ENCODE results near the gene SMAD7.
A peak's percentile ranks its signal among the peaks of the same experiment; 100 is the strongest.

The SMAD7 gene

GRCh38 chr18:48900469-48900868 is 50.3 kb downstream of the SMAD7 start:
- no peak for DNase-seq (ENCODE audit: extremely low read depth, insufficient read length)
- Histone ChIP-seq H3K36me3 (ENCODE audit: control insufficient read depth, insufficient read depth, low read length) (no peaks in the 10 kb centered on the region), H3K4me3 (replicated peaks; ENCODE audit: low read depth, low read length) (no peak overlapping the region), H3K27me3 (replicated peaks; ENCODE audit: control insufficient read depth, insufficient read depth, low read length) (no peaks in the 10 kb centered on the region)
- TF ChIP-seq CTCF (IDR thresholded peaks at IDR 0.05; ENCODE audit: insufficient read depth, low read length, poor library complexity, severe bottlenecking) = no peak

- DNase-seq (ENCODE audit: extremely low read depth, insufficient read length) = no peak
- Histone ChIP-seq H3K36me3 (ENCODE audit: control insufficient read depth, insufficient read depth, low read length) (no peaks in the 10 kb centered on the region), H3K27me3 (replicated peaks; ENCODE audit: control insufficient read depth, insufficient read depth, low read length) (no peaks in the 10 kb centered on the region), H3K4me3 (replicated peaks; ENCODE audit: low read depth, low read length) (no peak overlapping the region)
- no peak for TF ChIP-seq CTCF (IDR thresholded peaks at IDR 0.05; ENCODE audit: insufficient read depth, low read length, poor library complexity, severe bottlenecking)
Observed at GRCh38 chr18:48899558-48900174, 51.1 kb downstream of the SMAD7 start.

GRCh38 chr18:48898521-48898920 is 52.2 kb downstream of the SMAD7 start:
- Histone ChIP-seq H3K36me3 (ENCODE audit: control insufficient read depth, insufficient read depth, low read length) (no peaks in the 10 kb centered on the region), H3K4me3 (replicated peaks; ENCODE audit: low read depth, low read length) (no peak overlapping the region), H3K27me3 (replicated peaks; ENCODE audit: control insufficient read depth, insufficient read depth, low read length) (no peaks in the 10 kb centered on the region)
- DNase-seq (ENCODE audit: extremely low read depth, insufficient read length) = no peak
- no peak for TF ChIP-seq CTCF (IDR thresholded peaks at IDR 0.05; ENCODE audit: insufficient read depth, low read length, poor library complexity, severe bottlenecking)

- H3K27me3 ChIP-seq (replicated peaks; ENCODE audit: control insufficient read depth, insufficient read depth, low read length) = no peaks in the 10 kb centered on the region
- DNase-seq (ENCODE audit: extremely low read depth, insufficient read length) = no peak
- no peaks in the 10 kb centered on the region for H3K36me3 ChIP-seq (ENCODE audit: control insufficient read depth, insufficient read depth, low read length)
- TF ChIP-seq CTCF (IDR thresholded peaks at IDR 0.05; ENCODE audit: insufficient read depth, low read length, poor library complexity, severe bottlenecking) = no peak
- no peak overlapping the region for H3K4me3 ChIP-seq (replicated peaks; ENCODE audit: low read depth, low read length)
Observed at GRCh38 chr18:48897531-48897930, 53.2 kb downstream of the SMAD7 start.

- no peaks in the 10 kb centered on the region for H3K27me3 ChIP-seq (replicated peaks; ENCODE audit: control insufficient read depth, insufficient read depth, low read length)
- H3K4me3 ChIP-seq (replicated peaks; ENCODE audit: low read depth, low read length) = no peak overlapping the region
- H3K36me3 ChIP-seq (ENCODE audit: control insufficient read depth, insufficient read depth, low read length) = no peaks in the 10 kb centered on the region
- no peak for TF ChIP-seq CTCF (IDR thresholded peaks at IDR 0.05; ENCODE audit: insufficient read depth, low read length, poor library complexity, severe bottlenecking)
- peak; percentile 48 for DNase-seq (ENCODE audit: extremely low read depth, insufficient read length)
Observed at GRCh38 chr18:48896875-48897511, 53.8 kb downstream of the SMAD7 start.

Measured in GM06990 (cell line).